Measurements from ENCODE around the gene STOML2.

Gene STOML2

DNA sequence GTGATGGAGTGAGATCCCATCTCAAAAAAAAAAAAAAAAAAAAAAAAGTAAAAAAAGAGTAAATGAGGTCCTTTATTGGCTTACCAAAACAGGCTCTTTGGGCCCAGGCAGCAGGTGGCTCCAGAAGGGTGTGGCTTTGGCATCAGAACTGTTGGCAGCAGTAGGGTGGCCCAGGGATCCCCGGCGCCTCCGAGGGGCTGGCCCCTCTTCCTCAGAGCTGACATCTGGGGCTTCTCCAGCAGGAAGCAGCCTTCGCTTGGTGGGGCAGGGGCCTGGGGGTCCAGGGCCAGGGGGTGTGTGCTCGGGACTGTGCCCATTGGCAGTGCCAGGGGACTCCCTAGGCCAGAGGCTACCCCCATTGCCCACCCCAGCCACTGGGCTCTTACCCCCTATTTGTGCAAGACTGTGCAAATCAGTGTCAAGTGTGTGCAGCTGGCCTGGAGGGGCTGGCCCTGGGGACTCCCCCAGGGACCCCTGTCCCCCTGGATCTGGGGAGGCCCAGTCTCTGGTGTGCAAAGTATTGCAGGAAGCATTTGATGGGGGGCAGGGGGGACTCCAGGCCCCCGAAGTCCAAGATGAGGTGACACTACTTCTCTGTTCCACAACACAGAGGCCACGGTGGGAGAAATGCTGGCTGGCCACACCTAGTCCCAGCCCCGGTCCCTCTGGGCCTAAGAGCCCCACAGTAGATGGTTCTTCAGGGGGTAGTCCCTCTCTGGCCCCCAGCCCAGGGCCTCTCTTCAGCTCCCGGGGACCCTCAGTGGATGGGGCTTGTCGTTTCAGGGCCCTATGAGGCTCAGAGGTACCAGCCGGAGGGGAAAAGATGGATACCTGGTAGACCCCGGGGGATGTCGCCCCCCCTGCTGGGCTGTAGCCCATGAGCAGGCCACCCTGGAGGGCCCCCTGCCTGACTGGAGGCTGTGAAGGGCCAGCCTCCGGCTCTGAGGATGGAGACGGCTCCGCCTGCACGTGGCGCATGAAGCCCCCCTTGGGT, 4.7 kb upstream of the STOML2 start:
- DNase-seq (ENCODE audit: low read depth) = no peak

- no peak for DNase-seq (ENCODE audit: low read depth)
Measured at GRCh38 chr9:35106343-35106730, 3.4 kb upstream of the STOML2 start.

DNA sequence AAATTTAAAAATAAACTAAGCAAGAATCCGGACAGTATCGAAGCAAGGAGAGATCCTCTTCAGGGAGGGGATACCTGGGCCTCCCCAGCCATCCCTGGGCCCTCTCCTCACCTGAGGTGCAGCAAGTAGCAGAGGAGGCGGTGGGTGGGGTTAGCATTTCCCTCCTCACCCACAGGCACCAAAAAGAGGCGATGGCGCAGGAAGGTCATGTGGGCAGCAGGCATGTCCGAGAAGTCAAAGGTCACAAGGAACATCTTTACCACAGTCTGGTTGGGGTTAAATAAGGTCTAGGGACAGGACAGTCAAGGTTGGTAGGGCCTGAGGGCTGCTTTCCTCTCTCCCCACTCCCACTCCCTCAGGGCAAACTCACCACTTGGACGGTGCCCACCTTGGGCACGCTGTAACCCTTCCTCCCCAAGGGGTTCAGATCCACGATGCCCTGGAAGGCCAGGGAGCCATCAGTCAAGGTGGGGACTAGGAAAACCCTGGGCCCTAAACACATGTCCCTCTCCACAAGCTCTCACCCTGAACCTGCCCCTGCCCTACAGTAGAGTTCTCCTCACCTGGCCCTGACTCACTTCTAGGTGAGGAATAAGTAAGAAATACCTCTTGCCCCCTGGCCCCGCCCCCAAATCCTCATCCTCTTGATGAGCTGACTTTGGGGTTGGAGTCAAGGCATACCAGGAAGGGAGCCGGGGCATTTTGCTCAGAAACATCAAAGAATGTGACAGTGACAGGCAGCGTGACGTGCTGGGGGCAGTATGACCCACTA, 2.8 kb upstream of the STOML2 start:
- no peak for DNase-seq (ENCODE audit: low read depth)

DNA sequence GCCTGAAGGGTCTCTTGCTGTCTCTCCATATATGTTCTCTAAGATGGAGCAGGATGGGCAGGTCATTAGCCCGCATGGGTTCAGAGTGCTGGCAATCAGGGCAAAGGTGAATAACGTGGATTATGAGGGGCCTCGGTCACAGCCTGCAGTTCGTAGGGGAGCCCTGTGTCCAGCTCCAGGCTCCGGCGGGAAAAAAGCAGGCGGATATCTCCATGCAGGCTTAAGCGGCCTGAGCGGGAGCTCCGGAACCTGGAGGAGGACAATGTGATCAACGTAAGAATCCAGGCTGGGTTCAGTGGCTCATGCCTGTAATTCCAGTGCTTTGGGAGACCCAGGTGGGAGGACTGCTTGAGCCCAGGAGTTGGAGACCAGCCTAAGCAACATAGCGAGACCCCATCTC, 2.2 kb upstream of the STOML2 start:
- no peak for DNase-seq (ENCODE audit: low read depth)

DNA sequence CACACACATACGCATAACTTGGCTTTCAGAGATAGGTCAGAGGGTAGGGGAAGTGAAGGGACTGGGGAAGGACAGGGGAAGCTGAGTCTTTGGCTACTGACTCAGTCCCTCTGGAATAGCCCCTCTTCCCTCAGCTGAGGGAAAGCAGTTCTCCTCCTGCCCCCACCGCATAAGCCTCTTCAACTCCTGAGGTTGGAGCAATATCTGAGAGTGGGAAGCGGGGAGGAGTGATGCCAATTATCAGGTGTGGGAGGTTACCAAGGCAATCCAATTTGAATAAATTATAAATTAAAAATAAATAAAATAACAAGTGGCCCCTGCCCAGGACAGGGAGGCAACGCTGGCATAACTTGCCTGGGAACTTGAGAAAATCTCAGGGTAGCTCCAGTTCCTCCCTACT, 1.7 kb upstream of the STOML2 start:
- no peak for DNase-seq (ENCODE audit: low read depth)

- DNase-seq (ENCODE audit: low read depth) = no peak
Measured at GRCh38 chr9:35103660-35104191, 795 bp upstream of the STOML2 start.

DNA sequence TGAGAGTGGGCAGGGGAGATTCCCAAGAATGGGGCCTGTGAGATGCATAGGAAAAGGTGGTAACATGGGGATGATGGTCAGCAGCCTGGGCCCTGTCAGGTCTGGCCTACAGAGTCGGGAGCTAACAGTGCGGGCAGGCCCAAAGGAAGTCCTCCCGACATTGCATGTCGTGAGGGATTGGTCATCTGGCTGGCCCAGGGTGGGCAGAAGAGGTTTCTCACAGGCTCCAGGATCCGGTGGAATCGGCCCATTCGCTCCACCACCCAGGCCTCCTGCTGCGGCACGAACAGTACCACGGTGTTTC, 514 bp downstream of the STOML2 start:
- DNase-seq (ENCODE audit: low read depth) = no peak

GRCh38 chr9:35097573-35097972, 5.4 kb downstream of the STOML2 start:
- no peak for DNase-seq (ENCODE audit: low read depth)

DNA sequence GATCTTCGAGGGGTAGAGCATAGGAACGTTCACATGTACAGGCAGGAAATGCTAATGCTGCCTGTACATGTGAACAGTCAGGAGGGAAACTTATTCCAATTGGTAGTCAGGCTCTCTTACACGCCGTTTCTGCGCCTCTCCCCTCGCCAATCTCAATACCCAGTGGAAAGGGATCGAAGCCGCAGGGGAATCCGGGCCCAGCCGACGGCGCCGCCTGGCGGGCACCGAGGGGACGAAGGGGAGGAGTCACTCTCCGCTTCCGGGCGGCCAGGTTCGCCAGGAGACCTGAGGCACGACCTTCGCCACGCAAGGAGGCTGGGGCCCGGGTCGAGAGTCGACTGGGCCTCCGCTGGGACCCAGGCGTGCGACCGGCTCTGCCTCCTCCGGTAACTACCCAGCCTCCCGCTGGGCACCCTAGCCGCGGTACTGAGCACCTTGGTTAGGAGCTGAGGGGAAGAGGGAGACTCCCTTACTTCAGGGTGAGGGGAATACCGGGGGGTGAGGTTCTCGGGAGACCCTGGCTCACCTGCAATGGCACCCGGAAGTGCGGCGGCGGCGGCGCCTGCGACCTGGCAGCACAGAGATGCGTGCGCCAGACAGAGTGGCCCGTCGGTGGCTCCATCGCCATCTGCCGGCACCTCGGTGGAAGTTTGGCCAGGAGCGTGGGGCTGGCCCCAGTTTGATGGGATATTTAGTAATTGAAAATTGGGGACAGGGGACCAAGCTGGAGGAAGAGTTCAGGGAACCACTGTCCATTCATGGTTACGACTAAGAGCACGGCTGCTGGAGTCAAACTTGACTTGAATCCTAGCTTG, 6.7 kb downstream of the STOML2 start, which contains the start of gene PIGO:
Gene PIGO, minus strand, starts transcription at position 557 of the 815 bp plus-strand sequence. CDS start 1,026 bp downstream, outside the sequence.
- peak; percentile 67 for DNase-seq (ENCODE audit: low read depth)

DNA sequence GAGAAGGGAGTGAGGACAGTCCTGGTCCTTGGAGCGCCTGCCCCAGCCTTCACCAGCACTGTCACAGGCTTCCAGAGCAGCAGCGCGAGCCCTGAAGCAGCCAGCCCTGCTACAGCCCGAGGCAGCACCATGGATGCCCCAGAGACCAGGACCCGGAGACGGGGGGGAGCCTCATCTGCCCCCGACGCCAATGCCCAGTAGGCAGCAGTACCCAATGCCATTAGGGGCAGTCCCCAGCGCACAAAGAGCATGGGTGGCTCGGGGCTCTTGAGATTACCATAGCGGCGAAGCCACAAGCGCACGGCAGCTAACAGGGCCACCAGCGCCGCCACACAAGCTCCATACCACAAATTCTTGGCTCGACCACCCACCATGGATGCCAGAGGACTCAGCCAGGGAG, 11.4 kb downstream of the STOML2 start:
- no peak for DNase-seq (ENCODE audit: low read depth)

GRCh38 chr9:35089434-35089833, 13.5 kb downstream of the STOML2 start:
- DNase-seq (ENCODE audit: low read depth) = no peak

DNA sequence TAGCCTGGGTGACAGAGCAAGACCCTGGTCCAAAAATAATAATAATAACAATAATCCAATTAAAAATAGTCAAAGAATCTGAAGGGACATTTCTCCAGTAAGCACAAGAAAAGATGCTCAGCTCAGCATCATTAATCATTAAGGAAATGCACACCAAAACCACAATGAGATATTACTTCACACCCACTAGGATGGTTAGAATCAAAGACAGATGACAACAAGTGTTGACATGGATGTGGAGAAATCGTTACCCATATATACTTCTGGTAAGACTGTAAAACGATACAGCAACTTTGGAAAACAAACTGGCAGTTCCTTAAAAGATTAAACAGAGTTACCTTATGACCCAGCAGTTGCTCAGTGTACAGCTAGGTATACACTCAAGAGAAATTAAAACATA, 17.9 kb downstream of the STOML2 start:
- no peak for DNase-seq (ENCODE audit: low read depth)

GRCh38 chr9:35079426-35080341, 23.2 kb downstream of the STOML2 start, which contains the start of gene FANCG:
TSS of gene FANCG (minus strand) at chr9:35079942. CDS start at chr9:35079524, 418 bp downstream.
- DNase-seq (ENCODE audit: low read depth) = peak; percentile 91

DNA sequence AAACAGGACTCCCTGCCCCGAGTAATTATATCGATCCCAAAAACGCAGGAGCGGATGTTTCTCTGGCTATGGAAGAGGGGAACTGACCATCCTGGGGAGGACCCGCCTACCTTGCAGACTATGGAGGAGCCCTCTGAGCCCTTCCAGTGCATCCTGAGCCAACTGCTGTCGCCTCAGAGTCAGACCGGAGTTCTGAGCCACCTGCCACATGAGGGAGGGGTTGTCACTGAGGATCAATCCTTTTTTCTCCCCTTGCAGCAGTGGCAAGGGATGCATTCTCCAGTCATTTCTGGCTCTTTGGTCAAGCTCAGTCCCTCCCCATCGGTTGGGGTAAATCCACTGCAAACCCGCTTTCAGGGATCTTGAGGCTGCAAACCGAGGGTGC, 23.9 kb downstream of the STOML2 start:
- no peak for DNase-seq (ENCODE audit: low read depth)

GRCh38 chr9:35078066-35078465, 24.9 kb downstream of the STOML2 start:
- no peak for DNase-seq (ENCODE audit: low read depth)

- DNase-seq (ENCODE audit: low read depth) = no peak
Measured at GRCh38 chr9:35076848-35077247, 26.1 kb downstream of the STOML2 start.

DNA sequence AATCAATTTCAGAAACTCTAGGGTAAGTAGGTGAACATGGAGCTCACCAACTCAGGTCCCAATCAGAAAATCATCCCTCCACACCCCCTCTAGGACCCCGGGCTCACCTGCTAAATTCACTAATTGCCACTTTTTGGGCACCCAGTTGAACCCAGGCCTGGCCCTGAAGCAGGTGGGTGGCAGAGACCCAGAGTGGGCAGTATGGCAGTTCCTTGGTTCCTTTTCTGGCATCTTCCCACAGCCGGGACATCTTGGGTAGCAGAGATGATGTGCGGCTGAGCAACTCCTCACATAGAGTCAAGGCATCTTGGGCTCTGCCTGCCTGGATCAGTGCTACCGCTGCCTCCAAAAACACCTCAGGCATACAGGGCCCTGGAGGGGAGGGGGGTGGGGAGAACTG, 27.6 kb downstream of the STOML2 start:
- DNase-seq (ENCODE audit: low read depth) = no peak

DNA sequence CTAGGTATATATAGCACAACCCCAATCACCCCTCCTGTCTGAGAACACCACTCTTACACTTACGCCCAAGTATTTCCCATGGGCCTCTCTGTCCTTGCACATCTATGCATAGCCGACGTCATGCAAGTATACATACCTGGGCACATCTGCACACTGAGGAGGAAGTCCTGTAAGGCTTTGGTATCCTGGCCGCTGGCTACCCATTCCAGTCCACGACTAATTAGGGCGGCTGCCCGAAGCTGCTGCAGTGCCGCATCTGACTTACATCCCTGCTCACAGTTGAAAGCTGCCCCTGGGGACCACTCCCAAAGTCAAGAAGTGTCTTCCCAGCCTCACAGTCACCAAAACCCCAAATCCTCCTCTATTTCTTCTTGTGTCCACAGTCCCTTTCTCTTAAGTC, 28.1 kb downstream of the STOML2 start:
- DNase-seq (ENCODE audit: low read depth) = no peak

DNA sequence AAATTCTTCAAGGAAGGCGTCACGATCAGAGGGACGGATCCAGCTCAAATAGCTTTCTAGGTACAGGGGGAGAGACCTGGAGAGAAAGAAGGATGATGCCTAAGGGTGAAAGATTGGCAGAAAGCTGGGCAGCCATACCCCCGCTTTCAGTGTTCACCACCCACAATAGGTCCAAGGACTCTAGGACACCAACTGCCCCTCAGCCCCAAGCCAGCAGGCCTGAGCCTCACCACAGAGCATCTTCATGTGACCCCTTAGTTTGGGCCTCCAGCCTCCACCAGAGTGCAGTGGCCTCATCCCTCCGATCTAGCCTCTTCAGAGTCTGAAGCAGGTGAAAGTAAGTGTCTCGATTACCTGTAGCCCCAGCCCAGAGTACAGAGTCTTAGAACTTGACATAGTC, 28.8 kb downstream of the STOML2 start:
- DNase-seq (ENCODE audit: low read depth) = no peak

- DNase-seq (ENCODE audit: low read depth) = no peak
Measured at GRCh38 chr9:35073279-35073612, 29.7 kb downstream of the STOML2 start.
